T-helper 2 cell treated with Interferon-gamma antibody and Interleukin-4, amounts not matched to agents 100 ng/mL and 5 ng/mL, for 36 hours (primary cell): ENCODE measurements around the gene PPM1H. TPM values are rescaled to one million over a fixed set of nuclear protein-coding genes. Genes with fewer than 3 reads are reported as not detected.
"Not testable (repeated sequence)": the region's sequence is repeated elsewhere in the genome, so short reads cannot be mapped to it uniquely, and the experiment has no call there.

Experiments
- intact Hi-C: fragments of 100-400 bp; cut with micrococcal nuclease; formaldehyde crosslinking; loops from one replicate; pipeline ENCODE4 v1.15.1; 2023
- total RNA-seq: library from RNA; stranded (reverse); gene quantifications from 2 replicates; pipeline ENCODE4 v1.2.3, GENCODE V29; 2022

Gene PPM1H
- total RNA-seq, 1 donor from 2014 or later, result 0.11 TPM

GRCh38 chr12:62943779-62944395, 8.9 kb upstream of the PPM1H start:
- intact Hi-C loops, result no loop called here

- intact Hi-C loops, result not testable (repeated sequence)
Measured at GRCh38 chr12:62942316-62942715, 7.4 kb upstream of the PPM1H start.

- intact Hi-C loops, result no loop called here
Measured at GRCh38 chr12:62934239-62934798, 631 bp downstream of the PPM1H start.

- intact Hi-C loops, result no loop called here
Measured at GRCh38 chr12:62933602-62934238, 1.2 kb downstream of the PPM1H start.

- intact Hi-C loops, result no loop called here
Measured at GRCh38 chr12:62933220-62933601, 1.7 kb downstream of the PPM1H start.

- intact Hi-C loops, result no loop called here
Measured at GRCh38 chr12:62931477-62931876, 3.5 kb downstream of the PPM1H start.

GRCh38 chr12:62930546-62931425, 4.2 kb downstream of the PPM1H start:
- intact Hi-C loops, result no loop called here

GRCh38 chr12:62928632-62929031, 6.3 kb downstream of the PPM1H start:
- intact Hi-C loops, result no loop called here

GRCh38 chr12:62925680-62926079, 9.3 kb downstream of the PPM1H start:
- intact Hi-C loops, result no loop called here

- intact Hi-C loops, result no loop called here
Measured at GRCh38 chr12:62924084-62924483, 10.9 kb downstream of the PPM1H start.

- intact Hi-C loops, result no loop called here
Measured at GRCh38 chr12:62922539-62922938, 12.4 kb downstream of the PPM1H start.

GRCh38 chr12:62919838-62920237, 15.1 kb downstream of the PPM1H start:
- intact Hi-C loops, result no loop called here

GRCh38 chr12:62917926-62918325, 17.0 kb downstream of the PPM1H start:
- intact Hi-C loops, result no loop called here

- intact Hi-C loops, result no loop called here
Measured at GRCh38 chr12:62916632-62917425, 18.1 kb downstream of the PPM1H start.

GRCh38 chr12:62915204-62915529, 19.8 kb downstream of the PPM1H start:
- intact Hi-C loops, result no loop called here

- intact Hi-C loops, result no loop called here
Measured at GRCh38 chr12:62914443-62915203, 20.3 kb downstream of the PPM1H start.

GRCh38 chr12:62913380-62913779, 21.6 kb downstream of the PPM1H start:
- intact Hi-C loops, result no loop called here

GRCh38 chr12:62912644-62913043, 22.3 kb downstream of the PPM1H start:
- intact Hi-C loops, result no loop called here

GRCh38 chr12:62911286-62911685, 23.7 kb downstream of the PPM1H start:
- intact Hi-C loops, result no loop called here

- intact Hi-C loops, result no loop called here
Measured at GRCh38 chr12:62910549-62911169, 24.3 kb downstream of the PPM1H start.
